Measurements from ENCODE around the gene FZD2.

Gene FZD2

DNA sequence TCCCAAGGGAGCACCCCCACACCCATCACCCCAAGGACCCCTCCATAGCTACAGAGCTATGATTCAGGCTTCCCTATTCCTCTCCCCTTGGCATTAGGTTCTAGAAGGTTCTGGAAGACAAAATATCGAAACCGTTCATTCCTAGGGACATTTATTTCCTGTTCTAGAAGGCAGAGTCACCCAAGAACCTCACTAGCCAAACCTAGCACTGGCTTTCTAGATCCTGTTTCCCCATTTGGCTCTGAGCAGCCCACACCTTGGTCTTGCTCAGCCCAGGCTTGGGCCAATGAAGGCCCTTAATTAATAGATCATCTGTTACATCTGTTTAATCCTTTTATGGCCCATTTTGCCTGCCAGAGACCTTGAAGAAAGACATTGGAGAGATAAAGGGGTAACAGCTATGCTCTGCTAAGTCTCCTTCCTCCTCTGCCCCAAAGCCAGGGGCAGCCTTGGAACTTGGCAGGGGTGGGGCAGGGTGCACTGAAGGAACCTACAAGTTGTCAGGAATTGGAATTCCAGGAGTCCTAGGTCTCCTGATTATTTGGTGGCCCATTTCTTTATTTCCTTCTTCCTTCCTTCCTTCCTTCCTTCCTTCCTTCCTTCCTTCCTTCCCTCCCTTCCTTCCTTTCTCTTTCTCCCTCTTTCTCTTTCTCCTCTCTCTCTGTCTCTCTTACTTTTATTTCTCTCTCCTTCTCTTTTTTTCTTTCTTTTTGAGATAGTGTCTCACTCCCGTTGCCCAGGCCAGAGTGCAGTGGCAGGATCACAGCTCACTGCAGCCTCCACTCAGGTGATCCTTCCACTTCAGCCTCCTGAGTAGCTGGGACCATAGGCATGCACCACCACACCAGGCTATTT lies 8.7 kb upstream of the FZD2 start:
- H3K27ac ChIP-seq = no peak overlapping the region
- H2AFZ ChIP-seq = no peak overlapping the region
- H3K9ac ChIP-seq = no peak overlapping the region
- H3K4me3 ChIP-seq (ENCODE audit: low read depth, low read length) = no peak overlapping the region
- peaks cover 9% of the 10 kb centered on the region for H3K4me1 ChIP-seq
- no peaks in the 10 kb centered on the region for H3K27me3 ChIP-seq (ENCODE audit: control insufficient read depth, insufficient read depth, low read length)
- no peaks in the 10 kb centered on the region for H3K36me3 ChIP-seq (ENCODE audit: control insufficient read depth, insufficient read depth, low read length)
- no peak overlapping the region for H3K4me2 ChIP-seq (ENCODE audit: low read length)
- H3K79me2 ChIP-seq = no peaks in the 10 kb centered on the region
- TF ChIP-seq, protein P1, sequence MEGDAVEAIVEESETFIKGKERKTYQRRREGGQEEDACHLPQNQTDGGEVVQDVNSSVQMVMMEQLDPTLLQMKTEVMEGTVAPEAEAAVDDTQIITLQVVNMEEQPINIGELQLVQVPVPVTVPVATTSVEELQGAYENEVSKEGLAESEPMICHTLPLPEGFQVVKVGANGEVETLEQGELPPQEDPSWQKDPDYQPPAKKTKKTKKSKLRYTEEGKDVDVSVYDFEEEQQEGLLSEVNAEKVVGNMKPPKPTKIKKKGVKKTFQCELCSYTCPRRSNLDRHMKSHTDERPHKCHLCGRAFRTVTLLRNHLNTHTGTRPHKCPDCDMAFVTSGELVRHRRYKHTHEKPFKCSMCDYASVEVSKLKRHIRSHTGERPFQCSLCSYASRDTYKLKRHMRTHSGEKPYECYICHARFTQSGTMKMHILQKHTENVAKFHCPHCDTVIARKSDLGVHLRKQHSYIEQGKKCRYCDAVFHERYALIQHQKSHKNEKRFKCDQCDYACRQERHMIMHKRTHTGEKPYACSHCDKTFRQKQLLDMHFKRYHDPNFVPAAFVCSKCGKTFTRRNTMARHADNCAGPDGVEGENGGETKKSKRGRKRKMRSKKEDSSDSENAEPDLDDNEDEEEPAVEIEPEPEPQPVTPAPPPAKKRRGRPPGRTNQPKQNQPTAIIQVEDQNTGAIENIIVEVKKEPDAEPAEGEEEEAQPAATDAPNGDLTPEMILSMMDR (IDR thresholded peaks at IDR 0.05) = no peak
- no peaks in the 10 kb centered on the region for H3K9me3 ChIP-seq (ENCODE audit: control insufficient read depth, low read length)

DNA sequence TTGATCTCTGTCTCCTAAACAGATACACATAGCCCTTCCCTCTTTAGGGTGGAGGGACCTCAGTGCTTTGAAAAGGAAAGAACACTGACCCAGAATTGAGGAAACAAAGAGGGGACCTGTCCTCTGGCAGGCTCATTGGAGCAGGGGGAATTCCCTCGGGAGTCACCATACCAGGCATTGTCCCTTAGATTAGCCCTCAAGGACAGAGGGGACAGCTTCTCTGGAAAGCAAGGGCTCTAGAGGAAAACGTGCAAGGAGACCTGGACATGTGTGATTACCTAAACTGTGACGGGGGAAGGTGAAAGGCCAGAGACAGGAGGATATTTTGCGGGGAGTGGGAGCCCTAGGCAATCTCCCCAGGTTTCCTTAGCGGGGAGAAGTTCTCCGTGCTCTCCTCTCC lies 7.6 kb upstream of the FZD2 start:
- Histone ChIP-seq H3K79me2 (no peaks in the 10 kb centered on the region), H2AFZ (peak overlapping the region; percentile 63), H3K4me1 (peaks cover 9% of the 10 kb centered on the region), H3K4me3 (ENCODE audit: low read depth, low read length) (no peak overlapping the region), H3K27ac (peak overlapping the region; percentile 36), H3K9me3 (ENCODE audit: control insufficient read depth, low read length) (no peaks in the 10 kb centered on the region), H3K36me3 (ENCODE audit: control insufficient read depth, insufficient read depth, low read length) (no peaks in the 10 kb centered on the region), H3K4me2 (ENCODE audit: low read length) (no peak overlapping the region), H3K9ac (no peak overlapping the region), H3K27me3 (ENCODE audit: control insufficient read depth, insufficient read depth, low read length) (no peaks in the 10 kb centered on the region)
- TF ChIP-seq, protein P1 (IDR thresholded peaks at IDR 0.05) = no peak

DNA sequence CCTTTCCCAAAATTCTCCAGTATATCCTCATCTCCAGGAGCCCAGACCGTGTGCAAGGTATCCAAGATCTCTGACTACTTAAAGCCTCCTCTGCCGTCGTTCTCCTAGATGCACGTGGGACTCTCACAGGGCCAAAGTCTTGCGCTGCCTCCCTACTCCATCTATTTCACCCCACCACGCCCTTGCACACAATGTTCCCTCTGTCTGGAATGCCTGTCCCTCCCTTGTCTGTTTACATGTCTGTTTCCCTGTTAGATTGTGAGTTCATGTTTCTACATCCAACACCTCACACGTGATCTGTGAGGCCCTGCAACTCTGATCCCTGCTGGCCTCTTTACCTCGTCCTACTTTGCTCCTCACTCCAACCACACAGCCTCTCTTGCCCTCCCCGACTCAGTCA lies 4.9 kb upstream of the FZD2 start:
- Histone ChIP-seq H3K9ac (no peak overlapping the region), H3K27ac (no peak overlapping the region), H3K9me3 (ENCODE audit: control insufficient read depth, low read length) (no peaks in the 10 kb centered on the region), H3K36me3 (ENCODE audit: control insufficient read depth, insufficient read depth, low read length) (no peaks in the 10 kb centered on the region), H3K4me2 (ENCODE audit: low read length) (no peak overlapping the region), H3K79me2 (no peaks in the 10 kb centered on the region), H3K4me3 (ENCODE audit: low read depth, low read length) (no peak overlapping the region), H2AFZ (no peak overlapping the region), H3K27me3 (ENCODE audit: control insufficient read depth, insufficient read depth, low read length) (no peaks in the 10 kb centered on the region), H3K4me1 (peaks cover 9% of the 10 kb centered on the region)
- TF ChIP-seq, protein P1 (IDR thresholded peaks at IDR 0.05) = no peak

DNA sequence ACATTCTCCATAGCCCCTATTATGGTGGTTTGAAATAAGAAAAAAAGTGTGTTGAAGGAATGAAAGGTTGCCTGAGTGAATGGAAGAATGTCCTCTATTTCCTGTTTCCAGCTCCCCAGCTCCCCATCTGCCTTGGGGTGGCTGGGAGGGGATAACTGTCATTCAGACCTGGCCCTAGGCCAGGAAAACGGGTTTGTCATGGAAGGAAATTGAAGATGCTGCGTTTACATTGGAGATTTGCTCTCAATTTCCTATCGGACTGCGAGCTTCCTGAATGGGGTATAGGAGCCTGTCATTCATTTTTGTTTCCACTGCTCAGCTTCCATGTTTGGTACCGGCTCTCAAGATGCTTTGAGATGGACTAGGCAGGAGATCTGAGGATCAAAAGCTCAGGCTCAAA lies 2.2 kb upstream of the FZD2 start:
- Histone ChIP-seq H3K4me1 (peaks cover under 1% of the 10 kb centered on the region), H3K79me2 (no peaks in the 10 kb centered on the region), H2AFZ (no peak overlapping the region), H3K9me3 (ENCODE audit: control insufficient read depth, low read length) (no peaks in the 10 kb centered on the region), H3K9ac (no peak overlapping the region), H3K4me3 (ENCODE audit: low read depth, low read length) (no peak overlapping the region), H3K4me2 (ENCODE audit: low read length) (no peak overlapping the region), H3K27me3 (ENCODE audit: control insufficient read depth, insufficient read depth, low read length) (no peaks in the 10 kb centered on the region), H3K27ac (no peak overlapping the region), H3K36me3 (ENCODE audit: control insufficient read depth, insufficient read depth, low read length) (no peaks in the 10 kb centered on the region)
- TF ChIP-seq, protein P1 (IDR thresholded peaks at IDR 0.05) = no peak
